A673 (cell line): Measurements from ENCODE around the gene BORCS6. TPM values are rescaled to one million over a fixed set of nuclear protein-coding genes. Genes with fewer than 3 reads are reported as not detected.

Experiments
- BruUV-seq: library from RNA; stranded (reverse); fragments of 400-500 nt; replicated peaks from 2 replicates; lab custom pipeline; 2021; lab: Mats Ljungman, UMichigan
- CTCF ChIA-PET: fragments of 300-600 bp; sonication (Branson Sonifier 250); formaldehyde crosslinking; loops from one replicate; lab custom pipeline; 2022; ENCODE audit warnings: antibody characterized with exemption; lab: Charles Lee
- POLR2A ChIA-PET: fragments of 300-600 bp; sonication (Branson Sonifier 250); formaldehyde crosslinking; loops from one replicate; lab custom pipeline; 2022; ENCODE audit warnings: antibody characterized with exemption; ENCODE audit not compliant: low non-redundant PET; lab: Charles Lee
- DNase-seq: peaks from one replicate; pipeline ENCODE4 v3.0.0-alpha.2; 2015; ENCODE audit warnings: low spot score
- H3K27ac ChIP-seq: fragments of 200-600 bp; sonication (generic); 2 replicates; pipeline ENCODE4 v1.5.1; 2016; ENCODE audit warnings: mixed run types, low read depth, mild to moderate bottlenecking, mixed read lengths, antibody characterized with exemption, low read length; ENCODE audit not compliant: poor library complexity, severe bottlenecking
- H3K27me3 ChIP-seq: fragments of 200-600 bp; sonication (generic); replicated peaks from 2 replicates; pipeline ENCODE4 v1.6.1; 2017; ENCODE audit warnings: mixed run types, low read depth, mild to moderate bottlenecking, mixed read lengths, antibody characterized with exemption, low read length; ENCODE audit not compliant: insufficient read depth, poor library complexity
- H3K36me3 ChIP-seq: fragments of 200-600 bp; sonication (generic); 2 replicates; pipeline ENCODE4 v1.6.1; 2016; ENCODE audit warnings: mixed run types, mild to moderate bottlenecking, mixed read lengths, antibody characterized with exemption, low read length; ENCODE audit not compliant: insufficient read depth, poor library complexity, severe bottlenecking
- H3K4me1 ChIP-seq: fragments of 200-600 bp; sonication (generic); 2 replicates; pipeline ENCODE4 v1.6.1; 2017; ENCODE audit warnings: mixed run types, mild to moderate bottlenecking, mixed read lengths, antibody characterized with exemption, low read length; ENCODE audit not compliant: insufficient read depth, poor library complexity, severe bottlenecking
- H3K4me3 ChIP-seq: fragments of 200-600 bp; sonication (generic); 2 replicates; pipeline ENCODE4 v1.5.1; 2016; ENCODE audit warnings: low read depth, mixed run types, mild to moderate bottlenecking, mixed read lengths, low read length; ENCODE audit not compliant: poor library complexity, severe bottlenecking
- H3K9me3 ChIP-seq: fragments of 200-600 bp; sonication (generic); 2 replicates; pipeline ENCODE4 v1.6.1; 2016; ENCODE audit warnings: mixed run types, low read depth, mild to moderate bottlenecking, mixed read lengths, antibody characterized with exemption, low read length; ENCODE audit not compliant: poor library complexity, severe bottlenecking
- EZH2 ChIP-seq: fragments of 200-600 bp; sonication (generic); IDR thresholded peaks from 2 replicates; pipeline ENCODE4 v1.6.1; 2017; ENCODE audit warnings: borderline replicate concordance, low read depth, mild to moderate bottlenecking, mixed read lengths, antibody characterized with exemption, low read length; ENCODE audit not compliant: poor library complexity, severe bottlenecking
- intact Hi-C: fragments of 100-400 bp; cut with micrococcal nuclease; formaldehyde crosslinking; loops from one replicate; pipeline ENCODE4 v1.10.0; 2022; ENCODE audit not compliant: unreplicated experiment
- total RNA-seq: library from RNA; stranded (reverse); gene quantifications from 2 replicates; pipeline ENCODE4 v1.2.3, GENCODE V29; 2021
- TF ChIP-seq, protein P1 (sequence below): fragments of 300-800, 200-600 bp; sonication (generic); conservative IDR thresholded peaks from 2 replicates; pipeline ENCODE4 v1.5.1; 2017; ENCODE audit warnings: low read depth, mild to moderate bottlenecking, antibody characterized with exemption, low read length, moderate library complexity, mixed read lengths

Gene BORCS6
- total RNA-seq, 1 experiment from 2014 or later = 3.7 TPM

DNA sequence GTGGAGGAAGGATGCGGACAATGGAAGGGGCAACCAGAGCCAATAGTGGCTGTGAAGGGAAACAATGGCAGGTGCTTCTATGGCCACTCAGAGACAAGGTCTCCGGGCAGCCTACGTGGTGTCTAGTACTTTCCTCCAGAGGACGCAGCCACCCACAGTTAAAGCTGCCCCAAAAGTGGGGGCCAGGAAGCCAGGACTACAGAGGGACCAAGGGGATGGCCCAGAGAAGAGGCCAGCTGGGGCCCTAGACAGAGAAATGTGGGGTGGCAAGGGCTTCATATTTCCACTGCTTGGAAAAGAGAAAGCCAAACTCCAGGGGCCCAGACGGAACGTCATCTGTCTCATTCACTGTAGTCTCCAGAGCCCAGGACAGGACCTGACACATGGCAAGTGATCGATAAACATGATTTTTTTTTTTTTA lies 36.9 kb downstream of the BORCS6 start:
- Histone ChIP-seq H3K27me3 (no peaks in the 10 kb centered on the region), H3K36me3 (peaks cover 21% of the 10 kb centered on the region), H3K27ac (peak overlapping the region; percentile 97), H3K9me3 (no peaks in the 10 kb centered on the region), H3K4me1 (peaks cover 43% of the 10 kb centered on the region), H3K4me3 (no peak overlapping the region)
- POLR2A ChIA-PET = interaction anchor here (0.5 kb wide), 1 partner anchor 48 kb away, joined by 4 read pairs; no protein-coding TSS in a partner anchor
- intact Hi-C loops = no loop called here
- no peak for DNase-seq
- BruUV-seq = no TSS peak
- TF ChIP-seq EZH2 = no peak
- TF ChIP-seq, protein P1, sequence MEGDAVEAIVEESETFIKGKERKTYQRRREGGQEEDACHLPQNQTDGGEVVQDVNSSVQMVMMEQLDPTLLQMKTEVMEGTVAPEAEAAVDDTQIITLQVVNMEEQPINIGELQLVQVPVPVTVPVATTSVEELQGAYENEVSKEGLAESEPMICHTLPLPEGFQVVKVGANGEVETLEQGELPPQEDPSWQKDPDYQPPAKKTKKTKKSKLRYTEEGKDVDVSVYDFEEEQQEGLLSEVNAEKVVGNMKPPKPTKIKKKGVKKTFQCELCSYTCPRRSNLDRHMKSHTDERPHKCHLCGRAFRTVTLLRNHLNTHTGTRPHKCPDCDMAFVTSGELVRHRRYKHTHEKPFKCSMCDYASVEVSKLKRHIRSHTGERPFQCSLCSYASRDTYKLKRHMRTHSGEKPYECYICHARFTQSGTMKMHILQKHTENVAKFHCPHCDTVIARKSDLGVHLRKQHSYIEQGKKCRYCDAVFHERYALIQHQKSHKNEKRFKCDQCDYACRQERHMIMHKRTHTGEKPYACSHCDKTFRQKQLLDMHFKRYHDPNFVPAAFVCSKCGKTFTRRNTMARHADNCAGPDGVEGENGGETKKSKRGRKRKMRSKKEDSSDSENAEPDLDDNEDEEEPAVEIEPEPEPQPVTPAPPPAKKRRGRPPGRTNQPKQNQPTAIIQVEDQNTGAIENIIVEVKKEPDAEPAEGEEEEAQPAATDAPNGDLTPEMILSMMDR = no peak
- CTCF ChIA-PET = no interaction called here

DNA sequence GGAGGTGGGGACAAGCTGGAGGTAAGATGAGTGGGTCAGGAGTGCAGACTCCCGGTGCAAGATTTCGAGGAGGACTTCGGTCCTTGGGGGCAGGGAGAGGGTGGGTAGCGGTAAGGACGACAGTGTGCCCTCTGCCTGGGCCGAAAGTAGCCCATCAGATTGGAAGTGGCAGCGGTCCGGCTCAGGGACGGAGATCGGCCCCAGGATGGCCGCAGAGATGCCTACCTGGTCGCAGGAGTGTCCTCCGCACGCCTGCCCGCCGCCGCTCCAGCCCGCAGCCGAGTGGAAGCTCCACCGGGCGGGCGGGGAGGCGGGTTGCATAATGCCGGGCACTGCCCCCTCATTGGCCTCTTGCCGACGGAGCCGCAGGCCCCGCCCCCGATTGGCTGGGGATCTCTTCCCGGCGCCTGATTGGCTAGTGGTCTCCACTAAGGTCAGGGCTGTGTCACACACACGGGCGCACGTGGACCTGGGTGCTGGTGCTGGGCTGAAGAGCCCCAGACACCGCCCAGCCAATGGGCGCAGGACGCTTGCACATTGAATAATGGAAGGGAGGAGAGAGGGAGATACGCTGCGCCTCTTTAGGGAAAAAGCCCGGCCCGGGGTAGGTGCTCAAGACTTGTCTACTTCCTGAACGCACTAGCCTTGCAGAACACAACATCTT lies 37.7 kb downstream of the BORCS6 start, which contains the start of gene PER1:
TSS of gene PER1 (minus strand) at position 293 of the 664 bp plus-strand sequence. CDS start 1,698 bp downstream, outside the sequence.
- DNase-seq = peak; percentile 93
- ChIA-PET CTCF (no interaction called here), POLR2A (interaction anchor here (0.6 to 1.0 kb wide), 2 partner anchors 16 to 21 kb away, joined by 3 to 6 read pairs; no protein-coding TSS in a partner anchor)
- intact Hi-C loops = loop anchor here (1.0 kb wide), 1 partner anchor 13 kb away; no protein-coding TSS in a partner anchor
- Histone ChIP-seq H3K9me3 (no peaks in the 10 kb centered on the region), H3K36me3 (peaks cover 29% of the 10 kb centered on the region), H3K4me1 (peaks cover 43% of the 10 kb centered on the region), H3K27me3 (no peaks in the 10 kb centered on the region), H3K4me3 (peak within 1 kb of the TSS; percentile 83), H3K27ac (peak within 1 kb of the TSS; percentile 97)
- TF ChIP-seq, protein P1 = no peak
- no peak for TF ChIP-seq EZH2
- no TSS peak for BruUV-seq

GRCh38 chr17:8151641-8152111 lies 38.3 kb downstream of the BORCS6 start:
- CTCF ChIA-PET = no interaction called here
- Histone ChIP-seq H3K9me3 (no peaks in the 10 kb centered on the region), H3K4me3 (peak overlapping the region; percentile 83), H3K27ac (peak overlapping the region; percentile 97), H3K4me1 (peaks cover 43% of the 10 kb centered on the region), H3K36me3 (peaks cover 34% of the 10 kb centered on the region), H3K27me3 (no peaks in the 10 kb centered on the region)
- DNase-seq = peak; percentile 59
- TF ChIP-seq, protein P1 = no peak
- POLR2A ChIA-PET = interaction anchor here (0.6 to 1.0 kb wide), 3 partner anchors 16 to 21 kb away, joined by 3 to 7 read pairs (median 6); no protein-coding TSS in a partner anchor
- intact Hi-C loops = loop anchor here (1.0 kb wide), 1 partner anchor 12 kb away; no protein-coding TSS in a partner anchor
- TSS peak; percentile 85 for BruUV-seq
